MM.1S (cell line): Measurements from ENCODE around the gene MAGOH.
"Not testable (repeated sequence)": the region's sequence is repeated elsewhere in the genome, so short reads cannot be mapped to it uniquely, and the experiment has no call there.

Experiments used
- DNase-seq: peaks from one replicate; pipeline ENCODE4 v3.0.0-alpha.2; 2015
- H2AFZ ChIP-seq: fragments of 300-600 bp; sonication (generic); 2 replicates; pipeline ENCODE4 v1.6.0; 2016; ENCODE audit warnings: antibody characterized with exemption, low read length
- H3F3A ChIP-seq: fragments of 300-600 bp; sonication (generic); 2 replicates; pipeline ENCODE4 v1.6.1; 2016; ENCODE audit warnings: mild to moderate bottlenecking, antibody characterized with exemption, low read length, moderate library complexity, mixed read lengths; ENCODE audit not compliant: insufficient read depth
- H3K27ac ChIP-seq: fragments of 300-600 bp; sonication (generic); 2 replicates; pipeline ENCODE4 v1.5.1; 2016; ENCODE audit warnings: mild to moderate bottlenecking, low read length
- H3K27me3 ChIP-seq: fragments of 300-600 bp; sonication (generic); replicated peaks from 2 replicates; pipeline ENCODE4 v1.6.0; 2016; ENCODE audit warnings: low read length; ENCODE audit not compliant: insufficient read depth
- H3K36me3 ChIP-seq: fragments of 300-600 bp; sonication (generic); replicated peaks from 2 replicates; pipeline ENCODE4 v1.6.1; 2016; ENCODE audit warnings: mild to moderate bottlenecking, low read length, mixed read lengths; ENCODE audit not compliant: insufficient read depth
- H3K4me1 ChIP-seq: fragments of 300-600 bp; sonication (generic); 2 replicates; pipeline ENCODE4 v1.6.1; 2016; ENCODE audit warnings: low read length, mixed read lengths
- H3K4me2 ChIP-seq: fragments of 300-600 bp; sonication (generic); 2 replicates; pipeline ENCODE4 v1.6.0; 2016; ENCODE audit warnings: low read depth, low read length
- H3K4me3 ChIP-seq: fragments of 300-600 bp; sonication (generic); 2 replicates; pipeline ENCODE4 v1.5.1; 2016; ENCODE audit warnings: low read length, mixed read lengths
- H3K79me2 ChIP-seq: fragments of 300-600 bp; sonication (generic); 2 replicates; pipeline ENCODE4 v1.6.1; 2016; ENCODE audit warnings: mixed run types, low read length, mixed read lengths
- H3K9ac ChIP-seq: fragments of 300-600 bp; sonication (generic); 2 replicates; pipeline ENCODE4 v1.6.1; 2016; ENCODE audit warnings: low read length, mixed read lengths
- H3K9me2 ChIP-seq: fragments of 300-600 bp; sonication (generic); replicated peaks from 2 replicates; pipeline ENCODE4 v1.6.1; 2016; ENCODE audit warnings: mild to moderate bottlenecking, low read length, mixed read lengths; ENCODE audit not compliant: insufficient read depth
- H3K9me3 ChIP-seq: fragments of 300-600 bp; sonication (generic); replicated peaks from 2 replicates; pipeline ENCODE4 v1.6.1; 2016; ENCODE audit warnings: mild to moderate bottlenecking, low read length, mixed read lengths; ENCODE audit not compliant: insufficient read depth
- H4K20me1 ChIP-seq: fragments of 300-600 bp; sonication (generic); 2 replicates; pipeline ENCODE4 v1.6.1; 2016; ENCODE audit warnings: mild to moderate bottlenecking, low read length, moderate library complexity, mixed read lengths; ENCODE audit not compliant: insufficient read depth
- EZH2 ChIP-seq: fragments of 300-600 bp; sonication (generic); optimal IDR thresholded peaks from 2 replicates; pipeline ENCODE3; 2017; ENCODE audit warnings: low read depth, mild to moderate bottlenecking, antibody characterized with exemption, low read length, mixed read lengths
- EZH2phosphoT487 ChIP-seq: fragments of 300-600 bp; sonication (generic); IDR thresholded peaks from 2 replicates; pipeline ENCODE4 v1.6.1; 2018; ENCODE audit warnings: antibody characterized with exemption, low read length
- TF ChIP-seq, protein P1 (sequence below): fragments of 300-600 bp; sonication (generic); IDR thresholded peaks from 2 replicates; pipeline ENCODE4 v1.5.1; 2016; ENCODE audit warnings: antibody characterized with exemption, low read length, mixed read lengths

Gene MAGOH

GRCh38 chr1:53285969-53286760 lies 47.8 kb upstream of the MAGOH start:
- no peaks in the 10 kb centered on the region for H3K9me2 ChIP-seq
- H4K20me1 ChIP-seq: no peaks in the 10 kb centered on the region
- H3K4me2 ChIP-seq: no peak overlapping the region
- no peak for DNase-seq
- H3F3A ChIP-seq: no peaks in the 10 kb centered on the region
- H3K4me3 ChIP-seq: no peak overlapping the region
- TF ChIP-seq EZH2phosphoT487: no peak
- TF ChIP-seq EZH2: no peak
- TF ChIP-seq, protein P1, sequence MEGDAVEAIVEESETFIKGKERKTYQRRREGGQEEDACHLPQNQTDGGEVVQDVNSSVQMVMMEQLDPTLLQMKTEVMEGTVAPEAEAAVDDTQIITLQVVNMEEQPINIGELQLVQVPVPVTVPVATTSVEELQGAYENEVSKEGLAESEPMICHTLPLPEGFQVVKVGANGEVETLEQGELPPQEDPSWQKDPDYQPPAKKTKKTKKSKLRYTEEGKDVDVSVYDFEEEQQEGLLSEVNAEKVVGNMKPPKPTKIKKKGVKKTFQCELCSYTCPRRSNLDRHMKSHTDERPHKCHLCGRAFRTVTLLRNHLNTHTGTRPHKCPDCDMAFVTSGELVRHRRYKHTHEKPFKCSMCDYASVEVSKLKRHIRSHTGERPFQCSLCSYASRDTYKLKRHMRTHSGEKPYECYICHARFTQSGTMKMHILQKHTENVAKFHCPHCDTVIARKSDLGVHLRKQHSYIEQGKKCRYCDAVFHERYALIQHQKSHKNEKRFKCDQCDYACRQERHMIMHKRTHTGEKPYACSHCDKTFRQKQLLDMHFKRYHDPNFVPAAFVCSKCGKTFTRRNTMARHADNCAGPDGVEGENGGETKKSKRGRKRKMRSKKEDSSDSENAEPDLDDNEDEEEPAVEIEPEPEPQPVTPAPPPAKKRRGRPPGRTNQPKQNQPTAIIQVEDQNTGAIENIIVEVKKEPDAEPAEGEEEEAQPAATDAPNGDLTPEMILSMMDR: no peak
- no peak overlapping the region for H3K27ac ChIP-seq
- no peak overlapping the region for H2AFZ ChIP-seq
- H3K27me3 ChIP-seq: no peaks in the 10 kb centered on the region
- no peaks in the 10 kb centered on the region; the same call in none of the 2 replicates for H3K36me3 ChIP-seq
- peaks cover 10% of the 10 kb centered on the region; the same call in 1 of the 2 replicates for H3K79me2 ChIP-seq
- H3K9me3 ChIP-seq: no peaks in the 10 kb centered on the region
- no peaks in the 10 kb centered on the region for H3K4me1 ChIP-seq
- H3K9ac ChIP-seq: no peak overlapping the region

GRCh38 chr1:53285546-53285945 lies 47.2 kb upstream of the MAGOH start:
- H3K27ac ChIP-seq: no peak overlapping the region
- no peak overlapping the region for H3K4me2 ChIP-seq
- DNase-seq: no peak
- no peak overlapping the region for H3K9ac ChIP-seq
- TF ChIP-seq EZH2 (no peak), EZH2phosphoT487 (no peak)
- TF ChIP-seq, protein P1: no peak
- no peaks in the 10 kb centered on the region for H3K9me2 ChIP-seq
- H3K36me3 ChIP-seq: no peaks in the 10 kb centered on the region; the same call in none of the 2 replicates
- no peaks in the 10 kb centered on the region for H3K9me3 ChIP-seq
- H3K27me3 ChIP-seq: no peaks in the 10 kb centered on the region
- H4K20me1 ChIP-seq: no peaks in the 10 kb centered on the region
- no peaks in the 10 kb centered on the region for H3K4me1 ChIP-seq
- no peaks in the 10 kb centered on the region for H3F3A ChIP-seq
- H2AFZ ChIP-seq: no peak overlapping the region
- no peak overlapping the region for H3K4me3 ChIP-seq
- peaks cover 4% of the 10 kb centered on the region; the same call in 1 of the 2 replicates for H3K79me2 ChIP-seq

- H4K20me1 ChIP-seq: no peaks in the 10 kb centered on the region
- H3K4me1 ChIP-seq: no peaks in the 10 kb centered on the region
- H3K4me2 ChIP-seq: no peak overlapping the region
- H3K27me3 ChIP-seq: no peaks in the 10 kb centered on the region
- H3K4me3 ChIP-seq: no peak overlapping the region
- H3K9ac ChIP-seq: no peak overlapping the region
- no peak overlapping the region for H2AFZ ChIP-seq
- H3K36me3 ChIP-seq: no peaks in the 10 kb centered on the region; the same call in none of the 2 replicates
- H3F3A ChIP-seq: no peaks in the 10 kb centered on the region
- no peak for TF ChIP-seq EZH2
- no peak for TF ChIP-seq EZH2phosphoT487
- TF ChIP-seq, protein P1: no peak
- no peaks in the 10 kb centered on the region for H3K9me2 ChIP-seq
- H3K27ac ChIP-seq: no peak overlapping the region
- no peaks in the 10 kb centered on the region for H3K9me3 ChIP-seq
- H3K79me2 ChIP-seq: no peaks in the 10 kb centered on the region
- DNase-seq: no peak
Measured at GRCh38 chr1:53284224-53285020, 46.1 kb upstream of the MAGOH start.

GRCh38 chr1:53283156-53283555 lies 44.8 kb upstream of the MAGOH start:
- H3K4me3 ChIP-seq, H3K79me2 ChIP-seq, H3K9me2 ChIP-seq, H3K4me1 ChIP-seq, H4K20me1 ChIP-seq, H3K9me3 ChIP-seq, H3F3A ChIP-seq, H3K27me3 ChIP-seq, H3K4me2 ChIP-seq, H2AFZ ChIP-seq, DNase-seq, H3K36me3 ChIP-seq, H3K9ac ChIP-seq, H3K27ac ChIP-seq: not testable (repeated sequence)
